Measurements from ENCODE around the gene MEMO1. TPM values are rescaled to one million over a fixed set of nuclear protein-coding genes. Genes with fewer than 3 reads are reported as not detected.

The MEMO1 gene
- total and polyA plus RNA-seq, 2 of the 4 experiments (the other 2 are of a cell fraction) = 23.7 to 49.7 TPM

DNA sequence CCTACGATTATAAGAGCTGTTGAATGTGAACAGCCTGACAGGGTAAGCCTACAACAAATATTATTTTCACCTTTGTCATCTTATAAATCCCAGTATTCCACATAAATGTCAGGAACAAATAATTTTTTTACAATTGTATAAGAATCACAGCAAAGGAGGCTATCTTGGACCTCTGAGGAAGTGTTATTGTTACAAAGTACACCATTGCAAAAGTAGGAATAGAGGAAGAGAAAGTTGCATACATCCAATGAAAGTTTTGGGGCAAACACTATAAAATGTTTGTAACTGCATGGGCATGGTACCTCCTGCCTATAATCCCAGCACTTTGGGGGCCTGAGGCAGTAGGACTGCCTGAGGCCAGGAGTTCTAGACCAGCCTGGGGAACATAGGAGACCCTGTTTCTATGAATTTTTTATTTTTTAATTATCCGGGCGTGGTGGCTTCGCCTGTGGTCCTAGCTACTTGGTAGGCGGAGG, 715 bp upstream of the MEMO1 start:
- POLR2A ChIA-PET (ENCODE audit: unreplicated experiment) = no interaction called here
- H3K9me1 ChIP-seq (ENCODE audit: insufficient read depth, low read length) = no peaks in the 10 kb centered on the region
- no TSS peak for BruUV-seq (replicated peaks)

More for the DNA sequence above, 715 bp upstream of the MEMO1 start:
- H2BK20ac ChIP-seq (ENCODE audit: low read depth, low read length) = no peak overlapping the region
- peak overlapping the region; percentile 91 for H2BK5ac ChIP-seq (ENCODE audit: low read depth, low read length, poor library complexity, severe bottlenecking)
- H3K36me3 ChIP-seq (ENCODE audit: control insufficient read depth, insufficient read depth, low read length) = no peaks in the 10 kb centered on the region
- H3K4ac ChIP-seq (ENCODE audit: low read depth, low read length) = peak overlapping the region; percentile 91
- peak overlapping the region; percentile 94; the same call in 1 of the 2 replicates for H4K5ac ChIP-seq (ENCODE audit: low read depth, low read length)
- H3K9me3 ChIP-seq (ENCODE audit: control insufficient read depth, insufficient read depth, low read length) = no peaks in the 10 kb centered on the region
- CTCF ChIA-PET = no interaction called here
- no peaks in the 10 kb centered on the region for H3K27me3 ChIP-seq (ENCODE audit: control insufficient read depth, insufficient read depth, low read length)
- peak overlapping the region; percentile 75; the same call in 1 of the 2 replicates for H3K4me3 ChIP-seq (ENCODE audit: insufficient read depth, low read depth, low read length)
- peaks cover 23% of the 10 kb centered on the region for H4K20me1 ChIP-seq (ENCODE audit: insufficient read depth, low read length)
- peak overlapping the region; percentile 8; the same call in 1 of the 3 replicates for H2BK15ac ChIP-seq (ENCODE audit: low read depth, low read length)
- H4K8ac ChIP-seq (ENCODE audit: low read depth in 2 of 2, low read length in 2 of 2) = peak overlapping the region; percentile 86 to 90
- peak overlapping the region; percentile 48 for H2BK120ac ChIP-seq (ENCODE audit: low read depth, low read length)
- peak overlapping the region; percentile 29 for H2AK9ac ChIP-seq (replicated peaks; ENCODE audit: low read depth, low read length, poor library complexity)
- intact Hi-C loops (cut with micrococcal nuclease) (no loop called here), dilution Hi-C loops (cut with HindIII; ENCODE audit: low sequenced_read_pairs, unreplicated experiment) (no loop called here), in situ Hi-C loops (cut with MboI; ENCODE audit: low sequenced_read_pairs) (no loop called here)
- H3K18ac ChIP-seq (ENCODE audit: low read depth, low read length) = peak overlapping the region; percentile 80; the same call in 1 of the 2 replicates
- peak overlapping the region; percentile 95; the same call in 1 of the 2 replicates for H3K9ac ChIP-seq (ENCODE audit: low read depth, low read length)
- DNase-seq = no peak
- peak overlapping the region; percentile 63; the same call in 1 of the 2 replicates for H3K27ac ChIP-seq (ENCODE audit: insufficient read depth, low read length)
- no peak for ATAC-seq (ENCODE audit: low read depth)
- H3K79me1 ChIP-seq (ENCODE audit: low read depth in 1 of 2, low read length in 2 of 2) = peaks cover 9 to 14% of the 10 kb centered on the region in 2 experiments; a peak in 3 of 4 replicates
- H3K14ac ChIP-seq (replicated peaks; ENCODE audit: low read depth, low read length) = peak overlapping the region; percentile 83
- WGBS, 2 experiments (ENCODE audit: extremely low coverage in 2 of 2, insufficient read length in 1 of 2) = no CpG with 5 or more reads among the region's 5 CpGs
- H4K91ac ChIP-seq (ENCODE audit: insufficient read depth, low read depth, low read length) = peak overlapping the region; percentile 94
- peak overlapping the region; percentile 89 for H3K4me2 ChIP-seq (ENCODE audit: low read depth, low read length)
- peak overlapping the region; percentile 94 for H3K23ac ChIP-seq (ENCODE audit: low read depth, low read length)
- H2AK5ac ChIP-seq (ENCODE audit: low read depth, low read length) = peak overlapping the region; percentile 46
- TF ChIP-seq SMC3 (IDR thresholded peaks at IDR 0.05; ENCODE audit: low read depth, low read length) = no peak
- no peak for TF ChIP-seq MAFK (IDR thresholded peaks at IDR 0.05; ENCODE audit: low read depth, low read length)
- TF ChIP-seq FOS (IDR thresholded peaks at IDR 0.05; ENCODE audit: low read depth, low read length) = no peak
- no peak for TF ChIP-seq CHD1 (IDR thresholded peaks at IDR 0.05; ENCODE audit: low read depth, low read length)
- no peak for TF ChIP-seq POLR2A (IDR thresholded peaks at IDR 0.05; ENCODE audit: low read depth, low read length)
- no peak for TF ChIP-seq RFX5 (IDR thresholded peaks at IDR 0.05; ENCODE audit: low read depth, low read length)
- no peak for TF ChIP-seq NFE2L2 (IDR thresholded peaks at IDR 0.05; ENCODE audit: low read depth, low read length)
- no peak for TF ChIP-seq RAD21 (IDR thresholded peaks at IDR 0.05; ENCODE audit: low read length)
- no peak for TF ChIP-seq ELK1 (IDR thresholded peaks at IDR 0.05; ENCODE audit: borderline replicate concordance, low read depth, low read length)
- TF ChIP-seq MAZ (IDR thresholded peaks at IDR 0.05; ENCODE audit: borderline replicate concordance, low read depth, low read length) = no peak
- TF ChIP-seq CEBPB (IDR thresholded peaks at IDR 0.05; ENCODE audit: low read depth, low read length) = no peak
- no peak for TF ChIP-seq BHLHE40 (IDR thresholded peaks at IDR 0.05; ENCODE audit: low read depth, low read length)
- TF ChIP-seq, protein P1, sequence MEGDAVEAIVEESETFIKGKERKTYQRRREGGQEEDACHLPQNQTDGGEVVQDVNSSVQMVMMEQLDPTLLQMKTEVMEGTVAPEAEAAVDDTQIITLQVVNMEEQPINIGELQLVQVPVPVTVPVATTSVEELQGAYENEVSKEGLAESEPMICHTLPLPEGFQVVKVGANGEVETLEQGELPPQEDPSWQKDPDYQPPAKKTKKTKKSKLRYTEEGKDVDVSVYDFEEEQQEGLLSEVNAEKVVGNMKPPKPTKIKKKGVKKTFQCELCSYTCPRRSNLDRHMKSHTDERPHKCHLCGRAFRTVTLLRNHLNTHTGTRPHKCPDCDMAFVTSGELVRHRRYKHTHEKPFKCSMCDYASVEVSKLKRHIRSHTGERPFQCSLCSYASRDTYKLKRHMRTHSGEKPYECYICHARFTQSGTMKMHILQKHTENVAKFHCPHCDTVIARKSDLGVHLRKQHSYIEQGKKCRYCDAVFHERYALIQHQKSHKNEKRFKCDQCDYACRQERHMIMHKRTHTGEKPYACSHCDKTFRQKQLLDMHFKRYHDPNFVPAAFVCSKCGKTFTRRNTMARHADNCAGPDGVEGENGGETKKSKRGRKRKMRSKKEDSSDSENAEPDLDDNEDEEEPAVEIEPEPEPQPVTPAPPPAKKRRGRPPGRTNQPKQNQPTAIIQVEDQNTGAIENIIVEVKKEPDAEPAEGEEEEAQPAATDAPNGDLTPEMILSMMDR (conservative IDR thresholded peaks at IDR 0.05; ENCODE audit: low read depth, low read length) = no peak
- no peak for TF ChIP-seq RCOR1 (IDR thresholded peaks at IDR 0.05; ENCODE audit: insufficient replicate concordance, low read length)
- TF ChIP-seq MXI1 (IDR thresholded peaks at IDR 0.05; ENCODE audit: borderline replicate concordance, low read depth, low read length) = no peak
- TF ChIP-seq USF2 (IDR thresholded peaks at IDR 0.05; ENCODE audit: low read depth, low read length) = no peak
- peak overlapping the region; percentile 84; the same call in 1 of the 2 replicates for H3K56ac ChIP-seq (ENCODE audit: extremely low read depth, insufficient read depth, low read length)
- peaks cover 2% of the 10 kb centered on the region for H3K4me1 ChIP-seq (ENCODE audit: control insufficient read depth, insufficient read depth, low read length)
- H2AFZ ChIP-seq (replicated peaks; ENCODE audit: low read length, poor library complexity) = no peak overlapping the region

All from IMR-90 (cell line).